Sigmoid colon (tissue), 7 donors: Measurements from ENCODE around the gene EBLN2. TPM values are rescaled to one million over a fixed set of nuclear protein-coding genes. Genes with fewer than 3 reads are reported as not detected.

ENCODE experiments used
- DNase-seq: peaks from one replicate; pipeline ENCODE4 v3.0.0-alpha.2; 2019
- H3K27ac ChIP-seq, 4 donors: fragments of 200-600 bp; sonication (generic); one replicate each; pipeline ENCODE4 v1.5.1; 2016 to 2019; ENCODE audit warnings: mild to moderate bottlenecking in 1 of 4
- H3K27me3 ChIP-seq, 3 donors: fragments of 200-600 bp; sonication (generic); one replicate each; pipeline ENCODE4 v1.5.1; 2019; ENCODE audit warnings: mild to moderate bottlenecking in 1 of 3
- H3K36me3 ChIP-seq, 4 donors: fragments of 200-600 bp; sonication (generic); one replicate each; pipeline ENCODE4 v1.5.1; 2016 to 2019
- H3K4me1 ChIP-seq, 4 donors: fragments of 200-600 bp; sonication (generic); one replicate each; pipeline ENCODE4 v1.5.1; 2017 to 2019
- H3K4me3 ChIP-seq, 4 donors: fragments of 200-600 bp; sonication (generic); one replicate each; pipeline ENCODE4 v1.5.1; 2017 to 2019; ENCODE audit warnings: mild to moderate bottlenecking in 2 of 4, moderate library complexity in 1 of 4
- H3K9me3 ChIP-seq, 4 donors: fragments of 200-600 bp in 3 of 4; sonication (generic) in 3 of 4; one replicate each; pipeline versions ENCODE4 v1.5.1 to v1.6.1; 2013 to 2019
- EP300 ChIP-seq, 4 donors: sonication (generic); formaldehyde crosslinking; IDR thresholded peaks; one replicate each; pipeline ENCODE4 v1.6.1; 2017; ENCODE audit warnings: antibody characterized with exemption in 4 of 4
- POLR2A ChIP-seq, 2 donors: fragments of 450-650 bp; IDR thresholded peaks; one replicate each; pipeline ENCODE4 v1.6.1; 2016; ENCODE audit warnings: antibody characterized with exemption in 2 of 2, mild to moderate bottlenecking in 2 of 2, moderate library complexity in 2 of 2
- POLR2AphosphoS5 ChIP-seq, 4 donors: sonication (generic); formaldehyde crosslinking; IDR thresholded peaks; one replicate each; pipeline ENCODE4 v1.6.1; 2017; ENCODE audit warnings: antibody characterized with exemption in 4 of 4
- WGBS, 2 donors: extraction: QIAGEN DNeasy Blood & Tissue Kit; methylation state at CpG; one replicate each; pipeline ENCODE4 v1.1.7; 2013; 5-methylcytosine and 5-hydroxymethylcytosine counted together
- intact Hi-C: fragments of 100-400 bp; cut with DNase I; formaldehyde crosslinking; loops from one replicate; pipeline ENCODE4 v1.15.1; 2023
- polyA plus RNA-seq, 3 donors: library from polyadenylated mRNA; stranded (reverse); fragments of 200-250 nt; gene quantifications; one replicate each; pipeline ENCODE4 v1.2.3, GENCODE V29; 2013
- total RNA-seq, 4 donors: library from RNA; depleted of rRNA; stranded (reverse); fragments of >200 nt; gene quantifications; one replicate each; pipeline ENCODE4 v1.1.0, GENCODE V29; 2016
- TF ChIP-seq, protein P1 (sequence below), 4 experiments: fragments of 450-650 bp in 3 of 4; fragments of 200-600 bp in 1 of 4; IDR thresholded peaks; one replicate each; pipeline ENCODE4 v1.5.1; 2016 to 2019; ENCODE audit warnings: antibody characterized with exemption in 4 of 4, mild to moderate bottlenecking in 3 of 4, moderate library complexity in 2 of 4
- donor health status: healthy with polysubstance abuse.
- donor health status: Bipolar disorder and iron deficiency.
- donor health status: healthy.

The EBLN2 gene
- total and polyA plus RNA-seq, 7 donors, result 1.1 to 14.7 (median 4.8) TPM; not detected in 2

- 85 to 92% methylated on average over 2 of the region's 2 CpGs for WGBS, 2 donors
- Histone ChIP-seq H3K9me3 (no peaks in the 10 kb centered on the region), H3K4me3 (no peak overlapping the region), H3K36me3 (no peaks in the 10 kb centered on the region), H3K27me3 (no peaks in the 10 kb centered on the region), H3K4me1 (peaks cover 0 to 4% (median 0%) of the 10 kb centered on the region in 4 donors), H3K27ac (no peak overlapping the region)
- TF ChIP-seq, protein P1, sequence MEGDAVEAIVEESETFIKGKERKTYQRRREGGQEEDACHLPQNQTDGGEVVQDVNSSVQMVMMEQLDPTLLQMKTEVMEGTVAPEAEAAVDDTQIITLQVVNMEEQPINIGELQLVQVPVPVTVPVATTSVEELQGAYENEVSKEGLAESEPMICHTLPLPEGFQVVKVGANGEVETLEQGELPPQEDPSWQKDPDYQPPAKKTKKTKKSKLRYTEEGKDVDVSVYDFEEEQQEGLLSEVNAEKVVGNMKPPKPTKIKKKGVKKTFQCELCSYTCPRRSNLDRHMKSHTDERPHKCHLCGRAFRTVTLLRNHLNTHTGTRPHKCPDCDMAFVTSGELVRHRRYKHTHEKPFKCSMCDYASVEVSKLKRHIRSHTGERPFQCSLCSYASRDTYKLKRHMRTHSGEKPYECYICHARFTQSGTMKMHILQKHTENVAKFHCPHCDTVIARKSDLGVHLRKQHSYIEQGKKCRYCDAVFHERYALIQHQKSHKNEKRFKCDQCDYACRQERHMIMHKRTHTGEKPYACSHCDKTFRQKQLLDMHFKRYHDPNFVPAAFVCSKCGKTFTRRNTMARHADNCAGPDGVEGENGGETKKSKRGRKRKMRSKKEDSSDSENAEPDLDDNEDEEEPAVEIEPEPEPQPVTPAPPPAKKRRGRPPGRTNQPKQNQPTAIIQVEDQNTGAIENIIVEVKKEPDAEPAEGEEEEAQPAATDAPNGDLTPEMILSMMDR (IDR thresholded peaks at IDR 0.05), result no peak
- TF ChIP-seq POLR2A (IDR thresholded peaks at IDR 0.05) (no peak), POLR2AphosphoS5 (IDR thresholded peaks at IDR 0.05) (no peak), EP300 (IDR thresholded peaks at IDR 0.05) (no peak)
- intact Hi-C loops, result no loop called here
- no peak for DNase-seq
Measured at GRCh38 chr3:73096169-73096568, 34.7 kb downstream of the EBLN2 start.

DNA sequence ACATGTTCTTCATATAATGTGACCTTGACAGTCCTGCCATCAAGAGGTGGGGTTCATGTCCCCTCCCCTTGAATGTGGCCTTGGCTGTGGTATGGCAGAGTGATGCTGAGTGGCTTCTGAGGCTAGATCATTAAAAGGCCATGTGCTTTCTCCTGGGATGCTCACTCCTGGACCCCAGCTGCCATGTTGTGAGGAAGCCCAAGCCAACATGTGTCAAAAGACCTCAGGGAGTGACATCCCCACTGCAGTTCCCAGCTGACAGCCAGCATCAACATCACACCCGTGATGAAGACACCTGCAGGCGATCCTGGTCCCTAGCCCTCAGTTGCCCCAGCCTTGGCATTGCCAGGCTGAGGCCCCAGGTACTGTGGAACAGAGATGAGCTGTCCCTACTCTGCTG, 36.6 kb downstream of the EBLN2 start:
- peaks cover 0 to 6% (median 0%) of the 10 kb centered on the region in 4 donors for H3K4me1 ChIP-seq
- H3K4me3 ChIP-seq, result no peak overlapping the region
- no peak overlapping the region for H3K27ac ChIP-seq
- TF ChIP-seq POLR2AphosphoS5 (IDR thresholded peaks at IDR 0.05), result no peak
- TF ChIP-seq POLR2A (IDR thresholded peaks at IDR 0.05), result no peak
- TF ChIP-seq, protein P1 (IDR thresholded peaks at IDR 0.05), result no peak
- TF ChIP-seq EP300 (IDR thresholded peaks at IDR 0.05), result no peak
- intact Hi-C loops, result loop anchor here (2.0 kb wide), 1 partner anchor 751 kb away; no protein-coding TSS in a partner anchor
- H3K9me3 ChIP-seq, result no peaks in the 10 kb centered on the region
- no peaks in the 10 kb centered on the region for H3K27me3 ChIP-seq
- DNase-seq, result no peak
- no peaks in the 10 kb centered on the region for H3K36me3 ChIP-seq
- WGBS, 2 donors, result 95 to 96% methylated on average over 2 of the region's 2 CpGs

DNA sequence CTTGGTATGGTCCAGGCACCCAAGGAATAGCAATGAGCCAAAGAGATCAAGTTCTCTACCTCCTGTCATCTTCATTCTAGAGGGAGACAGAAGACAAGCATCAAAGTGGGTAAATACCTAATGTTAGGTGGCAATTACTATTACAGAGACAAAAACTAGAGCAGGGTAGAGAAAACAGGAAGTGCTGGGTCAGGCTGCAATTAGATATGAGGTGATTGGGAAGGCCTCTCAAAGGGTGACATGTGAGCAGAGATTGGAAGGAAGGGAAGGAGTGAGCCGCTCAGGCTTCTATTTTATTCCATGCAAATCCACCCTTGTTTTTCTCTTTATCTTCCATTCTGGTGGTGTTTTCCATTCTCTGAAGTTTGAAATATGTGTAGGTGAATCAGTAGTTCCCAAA, 37.4 kb downstream of the EBLN2 start:
- Histone ChIP-seq H3K4me1 (peaks cover 0 to 6% (median 0%) of the 10 kb centered on the region in 4 donors), H3K27me3 (no peaks in the 10 kb centered on the region), H3K36me3 (no peaks in the 10 kb centered on the region), H3K9me3 (no peaks in the 10 kb centered on the region), H3K27ac (no peak overlapping the region), H3K4me3 (no peak overlapping the region)
- TF ChIP-seq, protein P1 (IDR thresholded peaks at IDR 0.05), result no peak
- TF ChIP-seq POLR2A (IDR thresholded peaks at IDR 0.05), result no peak
- no peak for TF ChIP-seq POLR2AphosphoS5 (IDR thresholded peaks at IDR 0.05)
- TF ChIP-seq EP300 (IDR thresholded peaks at IDR 0.05), result no peak
- intact Hi-C loops, result loop anchor here (2.0 kb wide), 1 partner anchor 750 kb away; no protein-coding TSS in a partner anchor
- WGBS, 2 donors, result 75 to 90% methylated on average over 1 of the region's 1 CpG
- DNase-seq, result no peak

- no peaks in the 10 kb centered on the region for H3K9me3 ChIP-seq
- intact Hi-C loops, result loop anchor here (1.0 to 5.0 kb wide), 3 partner anchors 331 to 521 kb away; partner anchors contain the start of gene PDZRN3
- no peak overlapping the region for H3K27ac ChIP-seq
Measured at GRCh38 chr3:73100741-73101559, 39.5 kb downstream of the EBLN2 start.

More at GRCh38 chr3:73100741-73101559, 39.5 kb downstream of the EBLN2 start:
- Histone ChIP-seq H3K4me1 (peaks cover 0 to 6% (median 0%) of the 10 kb centered on the region in 4 donors), H3K4me3 (no peak overlapping the region), H3K36me3 (no peaks in the 10 kb centered on the region), H3K27me3 (no peaks in the 10 kb centered on the region)
- DNase-seq, result peak; percentile 91
- TF ChIP-seq POLR2AphosphoS5 (IDR thresholded peaks at IDR 0.05), result peak in 1 of 4 donors; percentile 15
- no peak for TF ChIP-seq EP300 (IDR thresholded peaks at IDR 0.05)
- TF ChIP-seq, protein P1 (IDR thresholded peaks at IDR 0.05), result peak; percentile 90 to 95 (median 92)
- no peak for TF ChIP-seq POLR2A (IDR thresholded peaks at IDR 0.05)
- WGBS, 2 donors, result 23 to 30% methylated on average over 9 of the region's 9 CpGs
